H1 (cell line): Measurements from ENCODE around the gene PPP1R13B. TPM values are rescaled to one million over a fixed set of nuclear protein-coding genes. Genes with fewer than 3 reads are reported as not detected.

Experiments
- CTCF ChIA-PET: fragments of 300-600 bp; sonication (Branson Sonifier 250); formaldehyde crosslinking; loops from one replicate; lab custom pipeline; 2021; ENCODE audit not compliant: partially characterized antibody; lab: Charles Lee
- POLR2A ChIA-PET: fragments of 300-600 bp; sonication (Branson Sonifier 250); formaldehyde crosslinking; loops from one replicate; lab custom pipeline; 2021; ENCODE audit warnings: inconsistent platforms; ENCODE audit not compliant: partially characterized antibody; lab: Charles Lee
- DNase-seq, 2 experiments: peaks; one replicate each; pipeline versions ENCODE4 v3.0.0 to v3.0.0-alpha.2; 2010 to 2022; ENCODE audit warnings: low spot score in 2 of 2, low read depth in 1 of 2, mixed read lengths in 1 of 2
- FAIRE-seq: peaks from 2 replicates; lab custom pipeline; 2011; peaks lifted over from hg19 to GRCh38; lab: Jason Lieb, UNC
- H2AFZ ChIP-seq: 2 replicates; pipeline ENCODE4 v1.8.1; 2012; ENCODE audit warnings: low read length, inconsistent platforms
- H2AK5ac ChIP-seq: 2 replicates; pipeline ENCODE4 v1.6.1; 2013; ENCODE audit warnings: low read depth, low read length
- H2BK120ac ChIP-seq: replicated peaks from 2 replicates; pipeline ENCODE3; 2013; ENCODE audit warnings: low read depth, low read length, inconsistent platforms
- H2BK12ac ChIP-seq: 2 replicates; pipeline ENCODE4 v1.6.1; 2013; ENCODE audit warnings: low read depth, low read length
- H2BK15ac ChIP-seq: 2 replicates; pipeline ENCODE4 v1.6.1; 2013; ENCODE audit warnings: low read length
- H2BK20ac ChIP-seq: 2 replicates; pipeline ENCODE4 v1.6.1; 2013; ENCODE audit warnings: low read length
- H2BK5ac ChIP-seq: 2 replicates; pipeline ENCODE4 v1.6.1; 2013; ENCODE audit warnings: low read depth, low read length
- H3K14ac ChIP-seq: 2 replicates; pipeline ENCODE4 v1.6.1; 2013; ENCODE audit warnings: inconsistent platforms; ENCODE audit not compliant: insufficient read length
- H3K18ac ChIP-seq: 2 replicates; pipeline ENCODE4 v1.6.1; 2013; ENCODE audit warnings: low read length; ENCODE audit errors: extremely low read depth
- H3K23ac ChIP-seq: 2 replicates; pipeline ENCODE4 v1.6.1; 2013; ENCODE audit warnings: inconsistent platforms; ENCODE audit not compliant: insufficient read length
- H3K23me2 ChIP-seq: 2 replicates; pipeline ENCODE4 v1.6.1; 2013; ENCODE audit warnings: low read depth, low read length
- H3K27ac ChIP-seq: 2 replicates; pipeline ENCODE4 v1.6.1; 2011; ENCODE audit warnings: low read depth, low read length, inconsistent platforms
- H3K27me3 ChIP-seq, 4 experiments: replicated peaks in 1 of 4; 1 replicate in 1 of 4; 2 replicates in 3 of 4; pipeline versions ENCODE4 v1.6.1 to v1.8.1; 2011 to 2013; ENCODE audit warnings: low read length in 3 of 4, mild to moderate bottlenecking in 3 of 4, inconsistent platforms in 2 of 4, mixed read lengths in 2 of 4, moderate library complexity in 1 of 4; ENCODE audit not compliant: control insufficient read depth in 3 of 4, insufficient read depth in 3 of 4; ENCODE audit errors: extremely low read depth in 1 of 4
- H3K36me3 ChIP-seq, 4 experiments: 2 replicates each; pipeline versions ENCODE4 v1.6.1 to v1.8.1; 2011 to 2013; ENCODE audit warnings: mild to moderate bottlenecking in 4 of 4, low read length in 3 of 4, moderate library complexity in 2 of 4, control low read depth in 1 of 4, inconsistent platforms in 1 of 4; ENCODE audit not compliant: insufficient read depth in 4 of 4, control insufficient read depth in 2 of 4
- H3K4ac ChIP-seq: replicated peaks from 2 replicates; pipeline ENCODE3; 2013; ENCODE audit warnings: low read length, low read depth, mixed read lengths, inconsistent platforms; ENCODE audit not compliant: insufficient read length
- H3K4me1 ChIP-seq, 4 experiments: replicated peaks in 1 of 4; 1 replicate in 1 of 4; 2 replicates in 3 of 4; pipeline versions ENCODE4 v1.6.1 to v1.8.1; 2011 to 2013; ENCODE audit warnings: low read length in 3 of 4, inconsistent platforms in 2 of 4, mixed read lengths in 1 of 4; ENCODE audit not compliant: insufficient read depth in 4 of 4, control insufficient read depth in 3 of 4
- H3K4me2 ChIP-seq, 2 experiments: 2 replicates each; pipeline versions ENCODE4 v1.6.1 to v1.8.1; 2011 to 2013; ENCODE audit warnings: low read depth in 2 of 2, low read length in 2 of 2, control low read depth in 1 of 2, inconsistent platforms in 1 of 2, mild to moderate bottlenecking in 1 of 2; ENCODE audit not compliant: insufficient read depth in 1 of 2
- H3K4me3 ChIP-seq, 4 experiments: fragments of 200-600, 300-600 bp in 1 of 4; sonication (generic), shearing (Covaris generic), sonication (Bioruptor Twin) in 1 of 4; 2 replicates each; pipeline versions ENCODE4 v1.5.1 to v1.8.1; 2011 to 2016; ENCODE audit warnings: low read length in 4 of 4, low read depth in 3 of 4, control low read depth in 2 of 4, inconsistent platforms in 2 of 4, mild to moderate bottlenecking in 2 of 4, mixed read lengths in 1 of 4, moderate library complexity in 1 of 4; ENCODE audit not compliant: insufficient read depth in 2 of 4; ENCODE audit errors: extremely low read depth in 1 of 4
- H3K56ac ChIP-seq: replicated peaks from 2 replicates; pipeline ENCODE3; 2013; ENCODE audit warnings: low read depth, mild to moderate bottlenecking, mixed read lengths, low read length, inconsistent platforms; ENCODE audit not compliant: insufficient read length
- H3K79me1 ChIP-seq: 2 replicates; pipeline ENCODE4 v1.6.1; 2013; ENCODE audit warnings: low read depth, low read length, control low read depth
- H3K79me2 ChIP-seq, 2 experiments: 2 replicates each; pipeline versions ENCODE4 v1.6.1 to v1.8.1; 2012 to 2013; ENCODE audit warnings: low read length in 2 of 2, mild to moderate bottlenecking in 2 of 2, inconsistent platforms in 1 of 2; ENCODE audit not compliant: insufficient read depth in 2 of 2, control insufficient read depth in 1 of 2
- H3K9ac ChIP-seq, 4 experiments: replicated peaks in 1 of 4; 1 replicate in 1 of 4; 2 replicates in 3 of 4; pipeline versions ENCODE4 v1.6.1 to v1.8.1; 2011 to 2013; ENCODE audit warnings: low read depth in 3 of 4, low read length in 3 of 4, control low read depth in 2 of 4, mild to moderate bottlenecking in 2 of 4, moderate library complexity in 2 of 4, inconsistent platforms in 1 of 4; ENCODE audit errors: extremely low read depth in 1 of 4
- H3K9me3 ChIP-seq, 2 experiments: 2 replicates each; pipeline versions ENCODE4 v1.6.1 to v1.8.1; 2012 to 2013; ENCODE audit warnings: mild to moderate bottlenecking in 2 of 2, moderate library complexity in 2 of 2, control low read depth in 1 of 2, inconsistent platforms in 1 of 2, low read depth in 1 of 2, low read length in 1 of 2, mixed read lengths in 1 of 2; ENCODE audit not compliant: insufficient read depth in 2 of 2
- H4K20me1 ChIP-seq, 2 experiments: replicated peaks in 1 of 2; 2 replicates each; pipeline versions ENCODE3 to v1.8.1; 2011 to 2013; ENCODE audit warnings: inconsistent platforms in 2 of 2, low read length in 2 of 2, mild to moderate bottlenecking in 1 of 2; ENCODE audit not compliant: insufficient read depth in 2 of 2, control insufficient read depth in 1 of 2
- H4K5ac ChIP-seq: 2 replicates; pipeline ENCODE4 v1.6.1; 2013; ENCODE audit warnings: low read length, low read depth, mixed read lengths, inconsistent platforms; ENCODE audit not compliant: insufficient read length
- H4K8ac ChIP-seq: 2 replicates; pipeline ENCODE4 v1.8.0; 2013; ENCODE audit warnings: mild to moderate bottlenecking, moderate library complexity, low read length, inconsistent platforms; ENCODE audit not compliant: insufficient read depth; ENCODE audit errors: extremely low read depth
- H4K91ac ChIP-seq: replicated peaks from 2 replicates; pipeline ENCODE3; 2013; ENCODE audit warnings: low read length, mixed read lengths, inconsistent platforms; ENCODE audit not compliant: insufficient read length
- BACH1 ChIP-seq: IDR thresholded peaks from 2 replicates; pipeline ENCODE4 v1.6.1; 2012; ENCODE audit warnings: low read length, improper control_type of control experiment
- CREB1 ChIP-seq: IDR thresholded peaks from 2 replicates; pipeline ENCODE4 v1.6.1; 2012; ENCODE audit warnings: inconsistent platforms
- CTBP2 ChIP-seq: IDR thresholded peaks from 2 replicates; pipeline ENCODE4 v1.7.0; 2011; ENCODE audit warnings: borderline replicate concordance, mild to moderate bottlenecking, moderate library complexity, mixed read lengths, low read length; ENCODE audit not compliant: insufficient read depth, insufficient read length
- EZH2 ChIP-seq: fragments of 200-600 bp; sonication (generic); IDR thresholded peaks from 2 replicates; pipeline ENCODE4 v1.7.1; 2012; ENCODE audit warnings: low read depth, mild to moderate bottlenecking, moderate library complexity, low read length, inconsistent platforms; ENCODE audit not compliant: severe bottlenecking
- HDAC2 ChIP-seq, 2 experiments: fragments of 300-600 bp in 1 of 2; sonication (generic) in 1 of 2; IDR thresholded peaks; 2 replicates each; pipeline ENCODE4 v1.6.1; 2011 to 2012; ENCODE audit warnings: low read depth in 2 of 2, low read length in 2 of 2, mild to moderate bottlenecking in 2 of 2, moderate library complexity in 2 of 2, borderline replicate concordance in 1 of 2, inconsistent platforms in 1 of 2
- NRF1 ChIP-seq: IDR thresholded peaks from 2 replicates; pipeline ENCODE4 v1.6.1; 2011; ENCODE audit warnings: mild to moderate bottlenecking, low read depth, low read length, improper control_type of control experiment
- POLR2AphosphoS5 ChIP-seq: IDR thresholded peaks from 2 replicates; pipeline ENCODE4 v1.6.1; 2011; ENCODE audit warnings: low read depth, low read length
- RXRA ChIP-seq: IDR thresholded peaks from 2 replicates; pipeline ENCODE4 v1.6.1; 2011; ENCODE audit warnings: low read depth, mild to moderate bottlenecking, low read length, moderate library complexity; ENCODE audit not compliant: insufficient read depth
- SP2 ChIP-seq: IDR thresholded peaks from 2 replicates; pipeline ENCODE4 v1.6.1; 2012; ENCODE audit warnings: mild to moderate bottlenecking, low read length, inconsistent platforms
- USF2 ChIP-seq: IDR thresholded peaks from 2 replicates; pipeline ENCODE4 v1.6.1; 2011; ENCODE audit warnings: low read length, improper control_type of control experiment
- WGBS, 2 experiments: shearing (Covaris generic) in 1 of 2; methylation state at CpG; one replicate each; pipeline versions ENCODE4 v1.1.6 to v1.1.7; 2013 to 2015; ENCODE audit warnings: low lambda C conversion rate in 2 of 2, mixed read lengths in 2 of 2, inconsistent platforms in 1 of 2, low coverage in 1 of 2, missing lambda C conversion rate in 1 of 2; ENCODE audit not compliant: insufficient replicate concordance in 2 of 2, insufficient coverage in 1 of 2, insufficient read length in 1 of 2; ENCODE audit errors: extremely low coverage in 1 of 2, missing lambda C conversion rate in 1 of 2; 5-methylcytosine and 5-hydroxymethylcytosine counted together
- polyA plus RNA-seq, 7 experiments: library from polyadenylated mRNA; depleted of rRNA in 3 of 7; stranded (reverse) in 5 of 7; unstranded in 2 of 7; fragments of >200 nt in 5 of 7; fragments of 200-250 nt in 2 of 7; gene quantifications; 1 replicate in 5 of 7; 2 replicates in 1 of 7; 4 replicates in 1 of 7; pipeline versions ENCODE4 v1.2.1 to v1.2.3, GENCODE V29; 2011 to 2013; ENCODE audit warnings: missing spikeins in 2 of 7, mixed read lengths in 2 of 7
- total RNA-seq: library from RNA; stranded (reverse); fragmentation: NEBNext Ultra II Directional; extraction: Animal tissue kit (Norgen Biotek cat#: 25700); gene quantifications from 2 replicates; pipeline ENCODE4 v1.2.1, GENCODE V29; 2021
- TF ChIP-seq, protein P1 (sequence below): IDR thresholded peaks from 2 replicates; pipeline ENCODE4 v1.6.1; 2012; ENCODE audit warnings: low read length, inconsistent platforms

Gene PPP1R13B
- total and polyA plus RNA-seq, 2 of the 8 experiments (the other 6 are each of a cell fraction or from before 2014, with no cell fraction given): 2.6 to 8.9 TPM

GRCh38 chr14:103765526-103765925, 81.8 kb downstream of the PPP1R13B start:
- H3K4me3 ChIP-seq: no peak overlapping the region
- no peak overlapping the region for H2BK12ac ChIP-seq
- H4K5ac ChIP-seq: no peak overlapping the region
- H3K18ac ChIP-seq: no peak overlapping the region
- CTCF ChIA-PET: interaction anchor here (1.2 to 1.8 kb wide), 2 partner anchors 10 to 43 kb away, joined by 3 to 4 read pairs; no protein-coding TSS in a partner anchor
- DNase-seq (no peak), FAIRE-seq (no peak)
- POLR2A ChIA-PET: interaction anchor here (1.2 kb wide), 1 partner anchor 9 kb away, joined by 4 read pairs; no protein-coding TSS in a partner anchor
- no peak overlapping the region for H3K27ac ChIP-seq
- H3K4me1 ChIP-seq: 0 out of 7 replicates have a peak, but pooled peaks cover 0 to 4% (median under 1%) of the 10 kb centered on the region in 4 experiments
- no peaks in the 10 kb centered on the region for H3K79me2 ChIP-seq
- no peak overlapping the region for H3K4ac ChIP-seq
- H3K23me2 ChIP-seq: no peaks in the 10 kb centered on the region
- no peaks in the 10 kb centered on the region for H3K79me1 ChIP-seq
- no peak overlapping the region for H4K91ac ChIP-seq
- H3K36me3 ChIP-seq: no peaks in the 10 kb centered on the region
- no peaks in the 10 kb centered on the region for H3K27me3 ChIP-seq
- H2BK20ac ChIP-seq: no peak overlapping the region
- H3K9ac ChIP-seq: no peak overlapping the region
- no peak overlapping the region for H2BK15ac ChIP-seq
- H4K8ac ChIP-seq: no peak overlapping the region
- no peak overlapping the region for H3K14ac ChIP-seq
- H2AFZ ChIP-seq: no peak overlapping the region
- no peak overlapping the region for H3K4me2 ChIP-seq
- no peak overlapping the region for H2BK5ac ChIP-seq
- H3K9me3 ChIP-seq: no peaks in the 10 kb centered on the region
- WGBS, 2 experiments: 92% methylated on average over 3 of the region's 3 CpGs; no CpG with 5 or more reads in 1 of the 2 experiments
- H2AK5ac ChIP-seq: no peak overlapping the region
- H2BK120ac ChIP-seq: no peak overlapping the region
- no peak overlapping the region for H3K56ac ChIP-seq
- no peak overlapping the region for H3K23ac ChIP-seq
- H4K20me1 ChIP-seq: no peaks in the 10 kb centered on the region
- TF ChIP-seq SP2 (no peak), RXRA (no peak), CTBP2 (no peak), USF2 (no peak), BACH1 (no peak), EZH2 (no peak), POLR2AphosphoS5 (no peak), NRF1 (no peak), CREB1 (no peak), HDAC2 (IDR thresholded peaks at IDR 0.05; ENCODE audit: borderline replicate concordance in 1 of 2, low read depth in 2 of 2, low read length in 2 of 2) (no peak)
- TF ChIP-seq, protein P1, sequence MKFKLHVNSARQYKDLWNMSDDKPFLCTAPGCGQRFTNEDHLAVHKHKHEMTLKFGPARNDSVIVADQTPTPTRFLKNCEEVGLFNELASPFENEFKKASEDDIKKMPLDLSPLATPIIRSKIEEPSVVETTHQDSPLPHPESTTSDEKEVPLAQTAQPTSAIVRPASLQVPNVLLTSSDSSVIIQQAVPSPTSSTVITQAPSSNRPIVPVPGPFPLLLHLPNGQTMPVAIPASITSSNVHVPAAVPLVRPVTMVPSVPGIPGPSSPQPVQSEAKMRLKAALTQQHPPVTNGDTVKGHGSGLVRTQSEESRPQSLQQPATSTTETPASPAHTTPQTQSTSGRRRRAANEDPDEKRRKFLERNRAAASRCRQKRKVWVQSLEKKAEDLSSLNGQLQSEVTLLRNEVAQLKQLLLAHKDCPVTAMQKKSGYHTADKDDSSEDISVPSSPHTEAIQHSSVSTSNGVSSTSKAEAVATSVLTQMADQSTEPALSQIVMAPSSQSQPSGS: no peak
